ENCODE measurements around the gene FKBP8. TPM values are rescaled to one million over a fixed set of nuclear protein-coding genes. Genes with fewer than 3 reads are reported as not detected.
"Not testable (repeated sequence)": the region's sequence is repeated elsewhere in the genome, so short reads cannot be mapped to it uniquely, and the experiment has no call there.

FKBP8 gene
- total RNA-seq (ENCODE audit: insufficient read depth, low replicate concordance): 149 TPM

GRCh38 chr19:18542941-18543813 lies at the start of gene FKBP8:
TSS of gene FKBP8 (minus strand) at chr19:18543573. CDS start at chr19:18541970, 1,603 bp downstream.
- peak; percentile 92 for DNase-seq (ENCODE audit: low spot score)

GRCh38 chr19:18592732-18593131 lies 49.4 kb upstream of the FKBP8 start:
- DNase-seq (ENCODE audit: low spot score): not testable (repeated sequence)

- DNase-seq (ENCODE audit: low spot score): no peak
These were observed 48.5 kb upstream of the FKBP8 start for GRCh38 chr19:18591735-18592385.

- DNase-seq (ENCODE audit: low spot score): peak; percentile 82
These were observed 47.2 kb upstream of the FKBP8 start for GRCh38 chr19:18590273-18591272.

GRCh38 chr19:18589380-18590272 lies 46.3 kb upstream of the FKBP8 start:
- peak; percentile 70 for DNase-seq (ENCODE audit: low spot score)

GRCh38 chr19:18588611-18589379 lies 45.4 kb upstream of the FKBP8 start, which contains the start of gene REX1BD:
TSS of gene REX1BD (plus strand) at chr19:18588798. CDS start at chr19:18588802, 4 bp downstream.
- DNase-seq (ENCODE audit: low spot score): peak; percentile 87

- DNase-seq (ENCODE audit: low spot score): no peak
These were observed 44.7 kb upstream of the FKBP8 start for GRCh38 chr19:18587962-18588610.

- no peak for DNase-seq (ENCODE audit: low spot score)
These were observed 44.2 kb upstream of the FKBP8 start for GRCh38 chr19:18587561-18587960.

GRCh38 chr19:18586306-18586705 lies 42.9 kb upstream of the FKBP8 start:
- DNase-seq (ENCODE audit: low spot score): no peak

- DNase-seq (ENCODE audit: low spot score): no peak
These were observed 36.9 kb upstream of the FKBP8 start for GRCh38 chr19:18580311-18580710.

- DNase-seq (ENCODE audit: low spot score): no peak
These were observed 34.1 kb upstream of the FKBP8 start for GRCh38 chr19:18577365-18577914.

GRCh38 chr19:18576383-18576782 lies 33.0 kb upstream of the FKBP8 start:
- DNase-seq (ENCODE audit: low spot score): no peak

GRCh38 chr19:18574691-18575291 lies 31.4 kb upstream of the FKBP8 start:
- DNase-seq (ENCODE audit: low spot score): no peak

- peak; percentile 98 for DNase-seq (ENCODE audit: low spot score)
These were observed 28.4 kb upstream of the FKBP8 start, which contains the start of gene UBA52 for GRCh38 chr19:18571564-18572344. TSS of gene UBA52 (plus strand) at chr19:18571857. CDS start at chr19:18573301, 1,444 bp downstream.

- DNase-seq (ENCODE audit: low spot score): no peak
These were observed 25.0 kb upstream of the FKBP8 start for GRCh38 chr19:18568367-18568766.

GRCh38 chr19:18566953-18567352 lies 23.6 kb upstream of the FKBP8 start:
- DNase-seq (ENCODE audit: low spot score): no peak

GRCh38 chr19:18562086-18562485 lies 18.7 kb upstream of the FKBP8 start:
- DNase-seq (ENCODE audit: low spot score): peak; percentile 86

Measured in umbilical cord (tissue), 2 donors.